Hematopoietic multipotent progenitor cell (in vitro differentiated cells): ENCODE measurements around the gene PKN2. TPM values are rescaled to one million over a fixed set of nuclear protein-coding genes. Genes with fewer than 3 reads are reported as not detected.
A peak's percentile ranks its signal among the peaks of the same experiment; 100 is the strongest.
"Not testable (repeated sequence)": the region's sequence is repeated elsewhere in the genome, so short reads cannot be mapped to it uniquely, and the experiment has no call there.

Experiments
- DNase-seq, 3 donors: peaks; one replicate each; pipeline ENCODE4 v3.0.0-alpha.2; 2011 to 2015; ENCODE audit warnings: low read depth in 2 of 3, low spot score in 2 of 3
- total RNA-seq: library from RNA; depleted of rRNA; stranded (reverse); fragments of >200 nt; gene quantifications from one replicate; pipeline ENCODE4 v1.2.3, GENCODE V29; 2012

PKN2 gene
- total RNA-seq, 1 donor = 11.0 TPM

GRCh38 chr1:88779880-88780279 is 95.8 kb downstream of the PKN2 start:
- no peak for DNase-seq

GRCh38 chr1:88780485-88780884 is 96.4 kb downstream of the PKN2 start:
- no peak for DNase-seq

- DNase-seq = no peak
Observed at GRCh38 chr1:88783145-88783544, 99.1 kb downstream of the PKN2 start.

GRCh38 chr1:88784551-88784950 is 100.5 kb downstream of the PKN2 start:
- DNase-seq = no peak

- DNase-seq = no peak
Observed at GRCh38 chr1:88787023-88787903, 103.2 kb downstream of the PKN2 start.

GRCh38 chr1:88791192-88791591 is 107.1 kb downstream of the PKN2 start:
- no peak for DNase-seq

GRCh38 chr1:88799491-88799890 is 115.4 kb downstream of the PKN2 start:
- DNase-seq = no peak

- peak in 2 of 3 donors; percentile 10 to 48 for DNase-seq
Observed at GRCh38 chr1:88800382-88801051, 116.4 kb downstream of the PKN2 start.

GRCh38 chr1:88801575-88802208 is 117.6 kb downstream of the PKN2 start:
- no peak for DNase-seq

GRCh38 chr1:88802404-88802803 is 118.3 kb downstream of the PKN2 start:
- no peak for DNase-seq

- no peak for DNase-seq
Observed at GRCh38 chr1:88802950-88803349, 118.9 kb downstream of the PKN2 start.

GRCh38 chr1:88803444-88803843 is 119.4 kb downstream of the PKN2 start:
- DNase-seq = no peak

GRCh38 chr1:88812366-88812765 is 128.3 kb downstream of the PKN2 start:
- DNase-seq = no peak

GRCh38 chr1:88813471-88813870 is 129.4 kb downstream of the PKN2 start:
- DNase-seq = no peak

- DNase-seq = not testable (repeated sequence)
Observed at GRCh38 chr1:88819642-88820041, 135.6 kb downstream of the PKN2 start.

- no peak for DNase-seq
Observed at GRCh38 chr1:88825721-88826120, 141.6 kb downstream of the PKN2 start.

- DNase-seq = no peak
Observed at GRCh38 chr1:88847643-88848042, 163.6 kb downstream of the PKN2 start.

GRCh38 chr1:88851303-88852063 is 167.4 kb downstream of the PKN2 start:
- DNase-seq = no peak

GRCh38 chr1:88867743-88868521 is 183.9 kb downstream of the PKN2 start:
- no peak for DNase-seq

- DNase-seq = not testable (repeated sequence)
Observed at GRCh38 chr1:88869644-88870043, 185.6 kb downstream of the PKN2 start.
